Measurements from ENCODE around the gene KLHDC9.
"Not testable (repeated sequence)": the region's sequence is repeated elsewhere in the genome, so short reads cannot be mapped to it uniquely, and the experiment has no call there.

KLHDC9 gene

DNA sequence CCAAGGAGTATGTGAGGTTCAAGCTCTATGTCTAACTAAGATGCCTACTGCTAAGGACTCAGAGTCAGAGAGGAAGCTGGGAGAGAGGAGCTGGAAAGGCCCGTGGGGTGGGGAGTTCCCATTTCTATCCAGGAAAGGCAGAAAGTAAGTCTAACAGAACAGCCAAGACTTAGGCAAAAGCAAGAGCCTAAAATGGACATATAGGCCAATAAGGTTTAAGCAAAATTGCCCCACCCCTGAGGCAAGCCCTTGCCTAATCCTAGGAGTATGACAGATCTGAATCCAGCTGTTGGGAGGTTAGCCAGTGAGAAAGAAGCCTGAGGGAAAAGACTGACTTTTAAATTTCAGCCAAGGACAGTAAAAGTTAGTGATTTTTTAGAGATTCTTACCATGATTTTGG lies 1.6 kb upstream of the KLHDC9 start:
- peak; percentile 68 for DNase-seq (ENCODE audit: low spot score)

DNA sequence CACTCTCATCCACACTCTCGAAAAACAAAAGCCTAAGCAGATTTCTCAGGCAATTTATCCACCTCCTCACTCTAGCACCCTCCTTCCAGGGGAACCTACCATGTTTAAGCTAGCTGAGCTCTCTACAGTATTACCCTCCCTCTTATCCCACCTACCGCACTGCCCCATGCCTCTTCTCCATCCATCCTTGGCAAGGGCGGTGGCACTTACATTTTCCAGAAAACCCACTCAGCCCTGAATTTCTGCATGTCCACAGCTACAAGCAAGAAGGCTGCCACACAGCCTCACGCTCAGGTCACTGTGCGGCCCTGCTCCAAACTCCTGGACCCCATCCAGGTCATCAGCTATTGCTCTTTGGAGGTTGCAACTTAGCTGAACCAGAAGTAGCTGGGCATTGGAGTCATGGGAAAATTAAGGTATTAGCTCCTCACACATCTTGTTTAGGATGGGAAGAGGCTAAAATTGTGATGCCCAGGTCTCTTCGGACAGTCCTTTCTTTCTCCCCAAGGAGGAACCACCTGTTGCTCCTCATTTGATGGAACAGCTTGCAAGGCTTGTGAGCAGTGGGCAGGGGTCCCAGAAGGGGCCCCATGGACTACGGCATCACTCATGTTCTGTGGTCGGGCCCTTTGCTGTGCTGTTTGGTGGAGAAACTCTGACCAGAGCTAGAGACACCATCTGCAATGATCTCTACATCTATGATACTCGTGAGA lies 1.1 kb downstream of the KLHDC9 start:
- DNase-seq (ENCODE audit: low spot score) = no peak

DNA sequence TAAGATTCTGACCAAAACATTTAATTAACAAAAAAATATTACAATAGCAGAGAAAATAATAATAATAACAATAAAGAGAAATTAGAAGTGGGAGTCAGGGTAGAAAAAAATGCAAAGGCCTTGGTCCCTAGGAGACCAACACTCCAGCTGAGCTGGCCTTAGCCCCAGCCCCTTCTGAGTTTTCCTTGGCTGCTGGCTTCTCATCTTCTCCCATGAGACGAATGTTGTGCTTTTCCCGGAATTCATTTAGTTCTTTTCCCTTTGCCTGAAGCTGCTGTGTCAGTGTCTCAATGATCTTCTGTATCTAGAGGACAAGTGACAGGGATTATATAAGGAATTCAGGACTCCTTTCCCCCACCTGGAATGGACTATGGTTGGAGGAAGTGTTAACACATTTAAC lies 2.4 kb downstream of the KLHDC9 start:
- DNase-seq (ENCODE audit: low spot score) = no peak

DNA sequence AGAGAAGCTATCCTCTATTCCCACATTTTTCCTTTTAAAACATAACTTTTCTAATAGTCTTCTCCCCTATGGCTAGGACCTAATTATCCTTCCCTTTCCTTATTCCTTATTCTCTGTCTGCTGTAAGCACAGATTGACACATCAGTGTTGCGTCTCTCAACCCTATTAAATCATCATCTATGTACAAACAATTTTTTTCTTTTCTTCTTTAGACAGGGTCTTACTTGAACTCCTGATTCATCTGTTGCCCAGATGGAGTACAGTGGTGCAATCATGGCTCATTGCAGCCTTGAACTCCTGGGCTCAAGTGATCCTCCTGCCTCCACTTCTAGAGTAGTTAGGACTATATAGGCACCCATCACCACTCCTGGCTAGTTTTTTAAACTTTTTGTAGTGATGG lies 8.3 kb downstream of the KLHDC9 start:
- no peak for DNase-seq (ENCODE audit: low spot score)

DNA sequence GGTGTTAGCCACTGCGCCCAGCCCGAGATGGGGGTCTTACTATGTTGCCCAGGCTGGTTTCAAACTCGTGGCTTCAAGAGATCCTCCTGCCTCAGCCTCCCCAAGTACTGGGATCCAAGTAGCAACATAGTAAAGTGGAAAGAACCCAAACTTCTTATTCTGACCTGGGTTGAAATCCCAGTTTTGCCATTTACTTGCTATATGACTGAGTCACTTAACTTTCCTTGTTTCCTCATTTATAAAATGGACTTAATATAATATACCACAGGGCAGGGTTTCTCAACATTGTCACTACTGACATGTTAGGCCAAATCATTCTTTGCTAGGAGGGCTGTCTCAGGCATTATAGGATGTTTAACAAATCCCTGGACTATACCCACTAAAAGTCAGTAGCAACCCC lies 13.0 kb downstream of the KLHDC9 start:
- DNase-seq (ENCODE audit: low spot score) = no peak

GRCh38 chr1:161111527-161111926 lies 13.4 kb downstream of the KLHDC9 start:
- no peak for DNase-seq (ENCODE audit: low spot score)

GRCh38 chr1:161113915-161114314 lies 15.8 kb downstream of the KLHDC9 start:
- no peak for DNase-seq (ENCODE audit: low spot score)

GRCh38 chr1:161114556-161114955 lies 16.4 kb downstream of the KLHDC9 start:
- no peak for DNase-seq (ENCODE audit: low spot score)

DNA sequence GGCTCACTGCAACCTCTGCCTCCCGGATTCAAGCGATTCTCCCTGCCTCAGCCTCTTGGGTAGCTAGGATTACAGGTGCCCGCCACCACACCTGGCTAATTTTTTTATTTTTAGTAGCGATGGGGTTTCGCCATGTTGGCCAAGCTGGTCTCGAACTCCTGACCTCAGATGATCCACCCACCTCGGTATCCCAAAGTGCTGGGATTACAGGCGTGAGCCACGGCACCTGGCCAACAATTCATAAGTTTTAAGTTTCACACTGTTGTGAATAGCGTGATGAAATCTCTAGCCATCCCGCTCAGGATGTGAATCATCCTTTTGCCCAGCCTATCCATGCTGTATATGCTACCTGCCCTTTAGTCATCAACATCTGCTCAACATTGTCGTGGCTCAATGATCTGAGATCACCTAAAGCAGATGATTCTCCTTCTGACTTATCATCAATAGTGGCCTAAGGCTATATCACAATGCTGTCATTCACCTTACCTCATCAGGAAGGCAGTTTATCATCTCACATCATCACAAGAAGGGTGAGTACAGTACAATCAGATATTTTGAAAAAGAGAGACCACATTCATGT lies 17.1 kb downstream of the KLHDC9 start:
- no peak for DNase-seq (ENCODE audit: low spot score)

DNA sequence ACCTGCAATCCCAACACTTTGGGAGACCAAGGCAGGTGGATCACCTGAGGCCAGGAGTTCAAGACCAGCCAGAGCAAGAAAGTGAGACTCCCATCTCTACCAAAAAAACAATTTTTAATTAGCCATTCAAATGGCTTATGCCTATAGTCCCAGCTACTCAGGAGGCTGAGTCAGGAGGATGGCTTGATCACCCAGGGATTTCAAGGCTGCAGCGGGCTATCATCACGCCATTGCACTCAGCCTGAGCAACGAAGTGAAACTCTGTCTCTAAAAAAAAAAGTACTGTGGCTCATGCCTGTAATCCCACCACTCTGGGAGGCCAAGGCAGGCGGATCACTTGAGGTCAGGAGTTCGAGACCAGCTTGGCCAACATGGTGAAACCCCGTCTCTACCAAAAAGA lies 17.8 kb downstream of the KLHDC9 start:
- DNase-seq (ENCODE audit: low spot score) = not testable (repeated sequence)

DNA sequence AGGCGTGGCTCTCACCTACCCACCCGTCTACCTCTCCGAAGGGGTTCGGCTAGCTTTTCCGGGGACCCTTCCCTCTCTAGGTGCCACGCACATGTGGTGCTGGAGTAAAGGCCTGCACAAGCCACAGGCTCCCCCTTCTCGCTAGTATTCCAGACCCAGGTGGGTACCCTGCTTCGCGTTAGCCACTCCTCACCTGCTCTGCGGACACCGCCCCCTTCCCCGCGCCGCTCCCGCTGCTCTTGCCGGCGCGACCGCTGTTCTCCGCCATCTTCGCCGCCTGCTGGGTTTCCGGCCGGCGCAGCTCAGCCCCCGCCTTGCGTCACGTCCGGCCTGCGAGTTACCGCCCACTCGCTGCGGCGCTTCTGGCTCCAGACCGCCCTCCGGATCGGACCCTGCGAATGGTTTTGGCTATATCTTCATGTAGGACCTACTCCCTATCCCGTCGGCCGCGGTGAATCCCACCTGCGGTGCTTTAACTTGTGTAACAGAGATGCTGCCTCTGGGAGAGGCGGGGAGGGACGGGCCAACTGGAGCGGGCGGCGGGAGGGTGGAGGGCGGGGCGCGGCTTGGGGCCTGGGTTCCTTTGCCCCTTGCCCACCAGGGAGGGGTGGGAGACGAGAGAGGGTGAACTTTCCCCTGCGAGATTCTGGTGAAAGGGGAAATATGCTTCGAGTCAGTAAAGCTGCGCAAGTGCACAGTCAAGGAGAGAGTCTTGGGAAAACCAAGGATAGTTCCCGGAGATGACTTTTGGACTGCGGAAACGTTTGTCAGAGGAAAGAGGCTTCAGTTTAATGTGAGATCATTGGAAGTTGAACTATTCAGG lies 19.8 kb downstream of the KLHDC9 start, which contains the start of the genes NIT1 and PFDN2:
Gene NIT1 (plus strand): TSS at position 347 of the 823 bp plus-strand sequence. CDS start 72 bp downstream, at position 419.
Gene PFDN2 (minus strand): TSS at position 279 of the 823 bp plus-strand sequence. CDS start 11 bp downstream, at position 268.
- peak; percentile 92 for DNase-seq (ENCODE audit: low spot score)

DNA sequence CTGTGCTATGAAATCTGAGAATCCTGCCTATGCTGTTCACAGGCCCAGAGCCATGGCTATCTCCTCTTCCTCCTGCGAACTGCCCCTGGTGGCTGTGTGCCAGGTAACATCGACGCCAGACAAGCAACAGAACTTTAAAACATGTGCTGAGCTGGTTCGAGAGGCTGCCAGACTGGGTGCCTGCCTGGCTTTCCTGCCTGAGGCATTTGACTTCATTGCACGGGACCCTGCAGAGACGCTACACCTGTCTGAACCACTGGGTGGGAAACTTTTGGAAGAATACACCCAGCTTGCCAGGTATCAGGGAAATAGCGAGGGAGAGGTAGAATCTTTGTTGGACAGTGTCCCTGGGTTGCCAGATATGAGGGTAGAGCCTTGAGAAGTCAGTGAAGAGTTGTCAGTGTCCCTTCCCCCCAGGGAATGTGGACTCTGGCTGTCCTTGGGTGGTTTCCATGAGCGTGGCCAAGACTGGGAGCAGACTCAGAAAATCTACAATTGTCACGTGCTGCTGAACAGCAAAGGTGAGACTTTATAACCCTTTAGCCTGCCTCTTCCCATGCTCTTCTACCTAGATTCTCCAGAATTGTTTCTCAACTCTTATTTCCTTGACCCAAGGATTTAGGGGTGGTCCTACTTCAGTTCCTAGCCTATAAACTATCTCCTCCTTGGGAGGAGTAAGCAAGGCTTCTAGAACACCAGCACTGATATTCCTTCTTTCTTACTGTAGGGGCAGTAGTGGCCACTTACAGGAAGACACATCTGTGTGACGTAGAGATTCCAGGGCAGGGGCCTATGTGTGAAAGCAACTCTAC lies 21.1 kb downstream of the KLHDC9 start:
- peak; percentile 80 for DNase-seq (ENCODE audit: low spot score)

- no peak for DNase-seq (ENCODE audit: low spot score)
These were observed 23.0 kb downstream of the KLHDC9 start for GRCh38 chr1:161121042-161121650.

- no peak for DNase-seq (ENCODE audit: low spot score)
These were observed 23.7 kb downstream of the KLHDC9 start for GRCh38 chr1:161121834-161122233.

DNA sequence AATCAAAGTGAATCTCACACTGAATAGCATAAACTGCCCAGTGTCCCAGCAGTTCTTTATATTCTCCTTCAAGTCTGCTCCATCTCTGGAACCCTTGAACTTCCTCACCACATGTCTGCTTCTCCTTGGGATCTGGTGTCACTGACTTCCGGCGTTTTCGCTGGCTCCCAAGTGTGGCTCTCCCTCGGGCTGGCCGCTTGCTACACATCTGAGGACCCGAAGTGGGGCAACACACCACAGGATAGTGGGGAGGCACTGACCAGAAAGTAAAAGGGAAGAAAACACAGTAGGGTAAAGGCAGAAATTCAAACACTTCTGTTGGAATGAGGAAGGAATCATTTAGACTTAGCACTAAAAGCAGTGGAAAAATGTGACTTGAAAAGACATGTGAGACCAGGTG lies 24.8 kb downstream of the KLHDC9 start:
- no peak for DNase-seq (ENCODE audit: low spot score)

DNA sequence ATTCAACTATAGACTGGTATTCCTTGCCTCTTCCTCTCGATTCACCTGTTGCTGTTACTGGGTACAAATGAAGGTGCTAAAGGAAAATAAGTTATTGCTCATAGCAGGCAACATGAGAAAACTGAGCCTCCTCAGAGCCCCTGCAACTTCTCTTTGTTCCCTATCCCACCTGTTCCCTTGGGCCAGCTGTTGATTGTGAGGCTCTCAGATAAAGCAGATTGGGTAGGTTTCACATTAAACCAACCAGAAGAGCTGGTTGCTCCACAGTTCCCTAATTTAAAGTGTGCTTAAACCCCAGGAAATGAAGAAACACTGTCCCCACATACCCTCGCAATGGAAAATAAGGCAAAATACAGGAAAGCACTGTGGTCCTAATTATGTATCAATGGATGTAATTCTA lies 29.5 kb downstream of the KLHDC9 start:
- no peak for DNase-seq (ENCODE audit: low spot score)

- DNase-seq (ENCODE audit: low spot score) = no peak
These were observed 30.6 kb downstream of the KLHDC9 start for GRCh38 chr1:161128591-161129420.

- no peak for DNase-seq (ENCODE audit: low spot score)
These were observed 32.1 kb downstream of the KLHDC9 start for GRCh38 chr1:161130266-161130665.

GRCh38 chr1:161131523-161132409 lies 33.6 kb downstream of the KLHDC9 start:
- no peak for DNase-seq (ENCODE audit: low spot score)

Measured in AG08395 (cell line).